ENCODE results near the gene HMHB1. TPM values are rescaled to one million over a fixed set of nuclear protein-coding genes. Genes with fewer than 3 reads are reported as not detected.

Gene HMHB1
- not detected for total RNA-seq

DNA sequence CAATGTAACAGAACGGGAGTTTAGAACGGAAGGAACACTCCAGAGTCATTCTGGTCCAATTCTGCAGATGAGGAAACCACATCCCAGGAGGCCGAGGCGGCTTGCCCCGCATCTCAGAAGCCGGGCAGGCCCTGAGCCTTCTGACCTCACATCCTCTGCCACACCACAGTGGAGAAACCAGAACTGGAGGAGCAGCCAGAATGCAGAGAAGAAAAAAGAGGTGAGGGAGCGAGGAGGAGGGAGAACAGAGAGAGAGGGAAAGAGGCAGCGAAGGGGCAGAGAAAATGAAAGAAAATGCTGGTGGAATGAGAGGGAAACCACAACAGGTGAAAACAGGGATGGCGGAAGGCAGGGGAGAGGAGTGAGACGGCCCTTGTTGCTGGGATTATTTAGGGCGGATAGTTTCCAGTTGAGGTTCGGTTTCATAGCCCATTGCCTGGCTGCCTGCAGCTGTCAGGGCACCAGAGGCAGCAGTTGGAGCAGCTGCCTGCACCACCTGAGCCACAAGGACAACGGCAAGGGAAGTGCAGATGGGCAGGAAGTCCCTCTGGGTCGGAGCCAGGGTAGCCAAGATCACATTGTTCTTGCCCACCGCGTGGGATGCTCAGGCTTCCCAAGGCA, at the start of gene HMHB1:
HMHB1 (plus strand) TSS at position 77 of the 621 bp plus-strand sequence.
- no peak for DNase-seq (ENCODE audit: low spot score)

GRCh38 chr5:143762636-143763220, 49.2 kb upstream of the HMHB1 start:
- DNase-seq (ENCODE audit: low spot score), result no peak

- DNase-seq (ENCODE audit: low spot score), result no peak
Observed at GRCh38 chr5:143767162-143767561, 44.8 kb upstream of the HMHB1 start.

DNA sequence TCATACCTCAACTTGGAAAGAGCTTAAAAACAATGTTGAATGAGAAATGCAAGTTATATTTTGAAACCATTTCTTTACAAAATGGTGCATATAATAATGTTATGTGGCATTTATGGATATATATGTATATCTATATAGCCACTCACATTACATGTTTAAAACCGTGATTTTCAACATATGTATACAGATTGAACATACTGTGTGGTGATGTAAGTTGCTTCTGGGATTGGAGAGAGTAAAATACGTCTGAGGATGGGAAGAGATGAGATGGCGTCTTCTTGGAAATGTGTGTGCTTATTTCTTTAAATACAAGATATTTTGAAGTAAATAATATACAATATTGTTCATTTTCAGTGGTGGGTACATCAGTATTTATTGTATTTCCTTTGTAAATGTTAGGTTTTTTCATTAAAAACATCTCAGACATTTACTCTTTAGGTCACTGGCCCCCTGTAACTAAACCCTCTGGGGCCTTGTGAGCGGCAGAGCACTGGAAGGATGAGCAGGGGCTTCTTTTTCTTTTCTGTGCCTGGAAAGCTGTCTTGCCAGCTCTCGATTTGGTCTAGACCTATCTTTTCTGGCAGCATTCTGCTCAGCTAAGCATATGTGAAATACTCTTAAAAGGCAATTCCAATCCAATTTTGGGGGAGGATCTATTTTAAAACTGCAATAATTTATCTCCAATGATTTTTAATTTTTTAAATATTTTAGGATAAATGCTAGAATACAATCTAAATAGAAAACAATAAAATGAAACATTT, 42.8 kb upstream of the HMHB1 start:
- DNase-seq (ENCODE audit: low spot score), result no peak

DNA sequence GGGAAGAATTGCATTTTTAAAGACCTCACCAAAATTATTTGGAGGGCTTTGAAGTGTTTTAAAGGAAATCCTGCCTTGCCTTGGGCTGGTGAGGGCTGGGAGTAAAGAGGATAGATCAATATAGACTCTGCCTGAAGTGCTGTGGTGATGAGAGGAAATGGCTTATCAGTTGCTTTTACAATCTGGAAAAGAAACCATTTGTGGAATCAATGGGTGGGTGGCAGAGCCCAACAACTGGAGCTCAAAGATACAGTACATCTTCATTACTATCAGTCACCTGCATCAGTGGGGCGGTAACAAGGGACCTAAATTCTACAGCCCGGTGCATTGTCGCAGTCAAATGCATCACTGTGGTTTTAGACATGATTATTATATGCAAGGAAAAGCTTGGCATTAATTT, 41.5 kb upstream of the HMHB1 start:
- no peak for DNase-seq (ENCODE audit: low spot score)

DNA sequence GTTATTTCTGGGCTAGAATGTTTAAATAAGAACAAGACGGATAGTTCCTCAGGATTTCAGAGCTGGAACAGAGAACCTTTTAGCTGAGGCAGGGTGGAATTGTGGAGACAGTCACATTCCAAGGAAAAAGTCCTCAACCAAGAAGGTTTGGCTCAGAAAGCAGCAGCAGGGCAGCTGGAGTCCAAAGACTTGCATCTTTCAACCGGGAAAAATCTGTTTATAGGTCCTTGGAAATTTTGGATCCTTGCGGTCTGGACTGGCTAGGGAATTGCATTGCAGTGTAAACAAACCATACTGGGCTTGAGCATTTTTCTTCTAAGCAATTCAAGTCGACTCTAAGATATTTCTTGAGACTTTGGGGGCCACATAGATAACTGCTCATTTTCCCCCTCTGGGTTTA, 40.8 kb upstream of the HMHB1 start:
- DNase-seq (ENCODE audit: low spot score), result no peak

DNA sequence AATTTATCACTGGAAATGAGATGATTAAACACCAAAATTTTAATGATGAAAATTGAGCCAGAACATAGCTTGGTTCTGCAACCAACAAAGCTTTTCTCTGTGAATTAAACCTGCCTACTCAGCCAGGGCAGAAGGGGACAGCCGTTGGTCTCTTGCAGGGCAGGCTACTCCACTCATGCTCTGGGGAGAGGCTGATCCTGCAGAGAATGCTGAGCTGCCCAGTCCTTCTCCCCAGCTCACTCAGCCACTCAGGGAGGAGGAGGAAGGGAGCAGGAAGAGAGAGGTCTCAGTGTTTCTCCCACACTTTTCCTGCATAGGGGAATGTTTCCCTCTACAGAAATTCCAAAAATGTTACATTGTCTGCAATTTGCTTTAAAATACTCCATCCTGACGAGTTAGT, 40.4 kb upstream of the HMHB1 start:
- no peak for DNase-seq (ENCODE audit: low spot score)

DNA sequence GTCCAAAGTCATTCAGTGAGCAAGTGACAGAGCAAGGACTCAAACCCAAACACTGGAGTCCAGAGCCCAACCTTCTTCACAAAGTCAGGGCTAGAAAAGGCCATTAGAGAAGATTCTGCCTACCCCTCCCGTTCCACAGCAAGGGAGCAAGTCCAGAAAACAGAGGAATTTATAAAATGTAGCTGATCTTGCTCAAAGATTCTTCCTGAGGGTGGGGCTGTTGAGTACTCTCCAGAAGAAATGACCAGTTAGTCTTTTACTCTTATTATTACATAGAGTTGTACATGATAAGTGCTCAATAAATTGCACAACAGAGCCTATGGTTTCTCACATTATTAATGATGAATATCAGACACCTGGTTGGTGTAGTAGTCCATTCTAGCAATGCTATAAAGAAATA, 39.3 kb upstream of the HMHB1 start:
- DNase-seq (ENCODE audit: low spot score), result no peak

DNA sequence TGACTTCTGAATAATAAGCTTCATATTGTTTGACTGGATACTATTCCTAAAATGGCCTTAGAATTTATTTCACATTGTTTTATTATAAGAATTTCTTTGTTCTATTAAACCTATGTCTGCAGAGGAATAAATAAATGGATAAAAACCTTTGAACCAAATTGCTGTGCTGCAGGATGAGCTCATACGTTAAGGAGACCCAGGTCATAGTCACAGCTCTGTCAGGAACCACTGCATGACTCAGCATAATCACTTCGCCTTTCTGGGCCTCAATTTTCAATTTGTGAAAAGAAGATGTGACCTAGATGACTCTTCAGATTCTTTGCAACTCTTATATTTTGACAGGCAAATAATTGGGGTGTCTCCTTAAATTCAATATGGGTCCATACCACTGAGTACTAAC, 36.7 kb upstream of the HMHB1 start:
- no peak for DNase-seq (ENCODE audit: low spot score)

DNA sequence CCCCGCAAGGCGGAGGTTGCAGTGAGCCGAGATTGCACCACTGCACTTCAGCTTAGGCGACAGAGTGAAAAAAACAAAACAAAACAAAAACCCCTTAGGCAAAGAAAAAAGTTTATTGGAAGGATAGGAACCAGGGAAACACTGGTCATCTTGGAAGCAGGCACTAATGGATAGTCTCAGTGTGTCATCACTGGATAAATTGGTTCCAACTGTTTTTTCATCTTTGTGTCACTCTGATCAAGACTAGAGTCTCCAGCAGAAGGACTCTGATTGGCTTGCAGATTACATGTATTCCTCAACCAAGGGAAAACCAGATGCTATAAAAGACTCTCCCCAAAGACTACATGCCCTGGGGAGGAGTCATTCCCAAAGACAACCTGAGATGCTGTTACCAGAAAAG, 35.0 kb upstream of the HMHB1 start:
- DNase-seq (ENCODE audit: low spot score), result no peak

DNA sequence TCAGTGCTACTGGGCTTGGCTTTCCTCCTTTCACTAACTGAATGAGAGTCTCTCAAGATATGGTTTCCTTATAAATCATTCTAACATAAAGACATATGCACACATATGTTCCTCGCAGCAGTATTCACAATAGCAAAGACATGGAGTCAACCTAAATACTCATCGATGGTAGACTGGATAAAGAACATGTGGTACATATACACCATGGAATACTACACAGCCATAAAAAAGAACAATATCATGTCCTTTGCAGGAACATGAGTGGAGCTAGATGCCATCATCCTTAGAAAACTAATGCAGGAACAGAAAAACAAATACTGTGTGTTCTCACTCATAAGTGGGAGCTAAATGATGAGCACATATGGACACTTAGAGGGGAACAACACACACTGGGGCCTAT, 32.5 kb upstream of the HMHB1 start:
- DNase-seq (ENCODE audit: low spot score), result no peak

GRCh38 chr5:143781993-143782520, 29.9 kb upstream of the HMHB1 start:
- DNase-seq (ENCODE audit: low spot score), result no peak

DNA sequence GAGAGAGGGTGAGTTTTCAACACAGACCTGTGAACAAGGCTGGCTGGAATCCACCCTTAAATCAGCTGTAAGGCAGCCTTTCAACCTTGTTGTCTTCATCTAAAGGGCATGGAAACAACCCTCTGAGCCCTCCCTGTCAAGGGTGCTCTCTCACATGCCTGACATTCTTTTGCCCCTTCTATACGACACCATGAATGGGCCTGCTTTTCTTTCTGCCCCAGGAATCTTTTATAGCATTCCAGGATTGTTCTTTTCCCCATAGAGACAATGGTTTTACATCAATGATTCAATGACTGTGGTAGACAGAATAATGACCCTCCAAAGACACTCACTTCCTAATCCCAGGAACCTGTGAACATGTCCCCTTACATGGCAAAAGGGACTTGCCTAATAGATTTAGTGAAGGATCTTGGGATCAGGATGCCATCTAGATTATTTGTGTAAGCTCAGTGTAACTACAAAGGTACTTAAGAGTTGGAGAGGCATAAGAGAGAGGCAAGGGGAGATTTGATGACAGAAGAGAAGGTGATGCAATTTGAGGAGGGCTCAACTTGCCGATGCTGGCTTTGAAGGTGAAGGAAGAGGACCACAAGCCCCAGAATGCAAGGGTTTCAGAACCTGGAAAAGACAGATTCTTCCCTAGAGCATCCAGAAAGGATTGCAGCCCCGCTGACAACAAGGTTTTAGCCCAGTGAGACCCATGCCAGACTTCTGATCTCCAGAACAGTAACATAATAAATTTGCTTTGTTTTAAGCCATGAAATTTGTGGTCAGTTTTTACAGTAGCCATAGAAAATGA, 29.2 kb upstream of the HMHB1 start:
- no peak for DNase-seq (ENCODE audit: low spot score)

DNA sequence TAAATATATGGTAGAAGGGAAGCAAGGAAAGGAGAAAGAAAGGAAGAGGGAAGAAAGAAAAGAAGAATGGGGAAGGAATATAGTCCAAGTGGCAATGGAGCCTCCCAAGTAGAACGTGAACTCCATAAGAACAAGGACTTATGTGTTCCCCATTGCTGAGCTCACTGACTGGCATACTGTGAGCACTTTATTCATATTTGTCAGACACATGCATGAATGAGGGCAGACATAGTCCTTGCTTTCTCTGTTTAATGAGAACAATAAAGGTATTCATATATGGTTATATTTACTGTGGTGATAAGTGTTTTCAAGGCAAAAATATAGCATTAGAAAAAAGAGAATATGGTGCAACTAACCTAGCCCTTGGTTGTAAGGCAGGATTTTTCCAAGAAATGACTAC, 23.6 kb upstream of the HMHB1 start:
- no peak for DNase-seq (ENCODE audit: low spot score)

GRCh38 chr5:143790457-143791112, 21.4 kb upstream of the HMHB1 start:
- DNase-seq (ENCODE audit: low spot score), result no peak

- no peak for DNase-seq (ENCODE audit: low spot score)
Observed at GRCh38 chr5:143791848-143792731, 19.9 kb upstream of the HMHB1 start.

DNA sequence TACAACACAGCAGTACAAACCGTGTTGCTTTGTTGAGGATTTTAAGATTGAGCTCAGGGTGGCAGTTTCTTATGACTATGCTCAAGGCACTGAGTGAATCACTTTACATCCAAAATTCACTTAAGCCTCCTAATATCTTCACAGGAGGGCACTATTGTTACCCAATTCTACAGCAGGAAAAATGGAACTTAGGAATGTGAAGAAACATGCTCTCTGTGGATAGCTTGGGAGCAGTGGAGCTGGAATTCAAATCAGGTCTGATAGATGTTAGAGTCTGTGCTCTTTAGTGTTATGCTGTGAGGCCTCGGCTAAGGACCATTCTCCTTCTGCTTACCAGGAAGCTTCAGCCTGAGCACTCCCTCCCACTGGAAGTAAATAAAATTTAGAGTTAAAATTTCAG, 18.7 kb upstream of the HMHB1 start:
- no peak for DNase-seq (ENCODE audit: low spot score)

GRCh38 chr5:143796125-143796524, 15.8 kb upstream of the HMHB1 start:
- no peak for DNase-seq (ENCODE audit: low spot score)

DNA sequence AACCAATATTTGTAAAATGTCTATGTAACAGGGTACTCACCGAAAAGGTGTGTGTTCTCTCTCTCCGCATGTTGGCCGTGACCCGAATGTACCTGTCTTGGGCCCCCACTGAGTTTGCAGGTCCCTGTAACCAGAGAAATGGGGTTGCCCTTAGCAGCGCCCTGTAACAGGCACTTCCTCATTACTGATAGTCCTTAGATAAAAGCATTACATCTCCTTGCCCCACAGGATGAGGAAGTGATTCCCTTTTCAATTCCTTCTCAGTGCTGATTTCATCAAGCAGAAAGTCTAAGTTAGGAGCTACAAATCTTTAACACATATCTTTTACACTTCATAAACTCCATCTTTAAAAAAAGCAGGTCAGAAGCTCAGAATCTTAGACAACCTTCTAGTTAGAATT, 15.2 kb upstream of the HMHB1 start:
- DNase-seq (ENCODE audit: low spot score), result no peak

GRCh38 chr5:143800715-143801114, 11.2 kb upstream of the HMHB1 start:
- no peak for DNase-seq (ENCODE audit: low spot score)
